AG20443 (cell line): Measurements from ENCODE around the gene MYBL2.
"Not testable (repeated sequence)": the region's sequence is repeated elsewhere in the genome, so short reads cannot be mapped to it uniquely, and the experiment has no call there.

Experiments used
- DNase-seq: peaks from one replicate; pipeline ENCODE4 v3.0.0; 2012; ENCODE audit warnings: low spot score, mixed read lengths

MYBL2 gene

GRCh38 chr20:43666376-43667328 is at the start of gene MYBL2:
MYBL2 (plus strand) TSS chr20:43667114; CDS start chr20:43667284, 170 bp downstream.
- DNase-seq = peak; percentile 90

DNA sequence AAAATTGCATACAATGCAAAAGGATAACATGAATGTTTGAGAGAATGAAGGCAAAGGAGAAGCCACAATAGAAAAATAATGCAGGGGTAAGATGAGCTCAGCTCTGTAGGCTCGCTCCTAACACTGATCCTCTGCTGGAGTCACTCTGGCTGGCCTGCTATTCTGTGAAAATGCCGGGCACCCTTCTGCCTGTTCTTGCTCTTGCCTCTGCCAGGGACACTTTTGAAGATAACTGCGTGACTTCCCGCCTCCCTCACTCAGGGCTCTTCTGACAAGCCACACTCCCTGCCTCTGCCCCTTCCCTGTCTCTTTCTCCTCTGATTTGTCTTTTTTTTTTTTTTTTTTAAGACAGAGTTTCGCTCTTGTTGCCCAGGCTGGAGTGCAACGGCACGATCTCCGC is 35.3 kb upstream of the MYBL2 start:
- DNase-seq = no peak

- no peak for DNase-seq
These were observed 30.5 kb upstream of the MYBL2 start for GRCh38 chr20:43636429-43636828.

- no peak for DNase-seq
These were observed 24.4 kb upstream of the MYBL2 start for GRCh38 chr20:43642548-43642947.

GRCh38 chr20:43650997-43651525 is 15.9 kb upstream of the MYBL2 start:
- DNase-seq = no peak

GRCh38 chr20:43651650-43652184 is 15.2 kb upstream of the MYBL2 start:
- not testable (repeated sequence) for DNase-seq

DNA sequence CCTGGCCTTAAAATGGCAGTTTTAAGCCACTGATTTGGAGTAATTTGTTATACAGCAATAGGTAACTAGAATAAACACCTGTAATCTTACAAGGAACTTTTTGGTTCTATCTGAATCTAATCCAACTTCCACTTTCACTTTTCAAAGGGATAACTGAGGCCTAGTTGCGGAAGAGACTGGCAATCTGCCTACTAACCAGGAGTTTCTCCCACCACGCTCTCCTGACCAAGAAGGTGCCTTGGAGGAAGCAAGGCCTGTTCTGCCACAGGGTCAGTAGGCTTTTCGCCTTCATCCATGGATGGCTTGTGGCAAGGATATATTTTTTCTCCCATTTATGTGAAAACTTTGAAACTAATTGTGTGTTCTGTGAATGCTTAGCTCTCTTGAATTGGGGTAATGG is 12.9 kb upstream of the MYBL2 start:
- no peak for DNase-seq

DNA sequence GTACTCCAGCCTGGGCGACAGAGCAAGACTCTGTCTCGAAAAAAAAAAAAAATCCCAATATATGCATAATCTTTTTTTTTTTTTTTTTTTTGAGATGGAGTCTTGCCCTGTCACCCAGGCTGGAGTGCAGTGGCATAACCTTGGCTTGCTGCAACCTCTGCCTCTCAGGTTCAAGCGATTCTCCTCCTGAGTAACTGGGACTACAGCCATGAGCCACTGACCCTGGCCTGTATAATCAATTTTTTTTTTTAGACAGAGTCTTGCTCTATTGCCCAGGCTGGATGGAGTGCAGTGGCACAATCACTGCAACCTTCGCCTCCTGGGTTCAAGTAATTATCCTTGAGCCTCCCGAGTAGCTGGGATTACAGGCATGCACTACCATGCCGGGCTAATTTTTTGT is 11.7 kb upstream of the MYBL2 start:
- DNase-seq = not testable (repeated sequence)

- no peak for DNase-seq
These were observed 11.0 kb upstream of the MYBL2 start for GRCh38 chr20:43655937-43656336.

- DNase-seq = peak; percentile 29
These were observed 8.7 kb upstream of the MYBL2 start for GRCh38 chr20:43658069-43658722.

GRCh38 chr20:43658723-43659419 is 8.0 kb upstream of the MYBL2 start:
- DNase-seq = no peak

- peak; percentile 50 for DNase-seq
These were observed 3.8 kb upstream of the MYBL2 start for GRCh38 chr20:43662943-43663655.

- no peak for DNase-seq
These were observed 1.3 kb upstream of the MYBL2 start for GRCh38 chr20:43665466-43666176.

DNA sequence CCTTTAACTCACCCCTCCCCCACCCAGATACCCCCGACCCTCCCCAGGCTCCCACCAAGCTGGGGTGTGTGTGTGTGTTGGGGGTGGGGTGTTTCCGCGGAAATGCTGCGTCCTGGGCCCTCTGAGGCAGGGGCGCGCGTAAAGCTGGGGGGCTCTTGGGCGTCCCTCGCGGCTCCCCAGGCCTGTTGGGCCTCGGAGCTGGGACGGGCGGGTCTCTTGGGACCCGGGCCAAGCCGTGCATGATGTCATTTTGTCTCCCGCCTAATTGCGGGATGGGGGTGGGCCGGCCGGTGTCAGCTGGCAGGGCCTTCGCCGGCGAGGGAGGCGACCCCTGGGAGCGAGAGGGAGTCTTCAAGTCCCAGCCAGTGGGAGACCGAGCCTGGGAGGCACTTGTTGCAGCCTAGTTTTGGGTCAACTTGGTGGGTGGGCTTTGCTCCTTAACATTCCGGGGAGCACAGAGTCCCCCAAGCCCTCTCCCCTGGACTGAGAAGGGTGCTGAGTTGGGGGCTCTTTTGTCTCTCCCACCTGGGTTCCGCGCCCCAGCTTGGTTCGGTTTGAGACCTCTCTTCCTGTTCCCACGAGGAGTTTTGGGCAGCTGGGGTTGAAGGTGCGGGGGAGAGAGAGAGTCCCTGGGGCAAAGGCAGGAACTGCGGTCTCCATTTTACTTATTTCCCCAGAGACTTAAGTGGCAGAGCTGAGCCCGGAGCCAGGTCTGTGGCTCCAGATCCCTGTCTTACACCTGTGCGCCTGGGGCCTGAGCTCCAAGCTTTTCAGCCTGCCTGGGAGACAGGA is 623 bp downstream of the MYBL2 start:
- DNase-seq = peak; percentile 34

DNA sequence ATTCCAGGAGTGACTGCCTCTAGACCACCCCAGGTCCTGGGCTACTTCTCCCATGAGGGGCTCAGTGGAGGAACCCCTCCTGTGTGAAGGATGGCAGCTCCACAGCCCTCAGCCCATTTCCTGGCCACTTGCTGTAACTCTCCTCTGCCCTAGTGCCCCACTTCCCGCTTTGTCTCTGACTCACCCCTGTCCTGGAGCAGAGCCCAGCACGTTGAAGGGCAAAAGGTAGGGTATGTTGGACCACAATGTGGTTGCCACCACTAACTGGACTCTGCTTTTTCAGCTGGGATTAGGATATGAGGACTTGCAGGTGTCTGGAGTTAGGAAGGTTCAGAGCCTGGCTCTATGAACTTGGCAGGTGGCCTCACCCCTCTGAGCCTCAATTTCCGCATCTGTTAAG is 2.4 kb downstream of the MYBL2 start:
- DNase-seq = no peak

DNA sequence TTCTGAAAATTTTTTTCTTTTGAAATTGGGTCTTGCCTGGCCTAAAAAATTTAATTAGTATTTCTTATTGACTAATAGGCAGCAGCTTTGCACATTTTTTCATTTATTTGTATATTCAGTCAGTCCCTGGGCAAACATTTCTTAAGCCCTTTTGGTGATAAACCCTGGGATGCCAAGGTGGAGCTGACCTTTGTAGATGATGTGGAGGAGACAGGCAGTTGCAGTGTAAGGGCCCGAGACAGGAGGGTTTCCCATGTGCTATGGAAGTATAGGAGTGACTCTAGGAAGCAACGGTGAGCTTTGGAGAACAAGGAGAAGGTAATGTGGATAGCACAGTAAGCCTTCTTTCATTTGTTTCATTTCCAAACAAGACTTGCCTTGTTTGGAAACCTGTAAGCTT is 3.5 kb downstream of the MYBL2 start:
- DNase-seq = no peak

GRCh38 chr20:43676368-43676767 is 9.5 kb downstream of the MYBL2 start:
- no peak for DNase-seq

DNA sequence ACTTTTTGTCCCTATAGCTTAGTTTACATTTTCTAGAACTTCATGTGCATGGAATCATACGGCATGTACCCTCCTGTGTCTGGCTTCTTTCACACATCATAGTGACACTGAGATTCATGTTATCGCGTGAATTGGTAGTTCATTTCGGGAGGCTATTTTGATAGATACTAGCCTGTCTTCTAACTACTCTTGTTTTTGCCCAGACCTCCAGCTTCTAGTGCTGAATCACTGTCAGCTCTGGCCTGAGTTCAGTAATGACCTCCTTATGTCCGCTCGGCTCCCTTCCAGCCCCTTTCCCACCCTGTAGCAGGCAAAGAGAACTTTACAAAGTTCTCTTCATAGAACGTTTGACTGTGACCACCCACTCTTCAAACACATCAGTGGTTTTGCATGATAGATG is 14.1 kb downstream of the MYBL2 start:
- DNase-seq = peak; percentile 56

DNA sequence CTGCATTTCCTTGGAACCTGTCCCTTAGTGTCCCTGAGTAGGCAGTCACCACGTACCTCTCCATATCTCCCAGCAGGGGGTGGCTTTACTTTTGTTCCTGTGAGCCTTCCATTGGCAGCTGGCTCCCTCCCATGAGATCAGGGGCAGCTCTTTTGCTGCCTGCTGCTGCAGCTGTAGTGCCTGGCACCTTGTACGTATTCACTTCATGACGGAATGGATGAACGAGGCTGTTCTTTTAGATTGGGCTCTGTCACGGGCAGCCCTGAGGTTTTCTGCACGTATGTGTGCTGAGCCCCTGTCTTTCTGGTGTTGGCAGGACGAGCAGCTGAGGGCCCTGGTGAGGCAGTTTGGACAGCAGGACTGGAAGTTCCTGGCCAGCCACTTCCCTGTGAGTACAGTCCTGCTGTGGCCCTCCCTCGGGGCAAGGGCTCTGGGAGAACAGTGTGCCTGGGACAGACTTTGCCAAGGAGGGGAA is 14.6 kb downstream of the MYBL2 start:
- DNase-seq = no peak

- DNase-seq = no peak
These were observed 15.1 kb downstream of the MYBL2 start for GRCh38 chr20:43681991-43682410.
